ENCODE results near the gene LRBA. TPM values are rescaled to one million over a fixed set of nuclear protein-coding genes. Genes with fewer than 3 reads are reported as not detected.

Gene LRBA
- total and polyA plus RNA-seq, 9 of the 15 experiments (the other 6 are each of a cell fraction or from before 2014, with no cell fraction given), result 24.2 to 88.7 (median 59.7) TPM

- TF ChIP-seq ATF7 (IDR thresholded peaks at IDR 0.05), result 0 out of 2 replicates have a peak, but pooled peaks have one; percentile 25
- TF ChIP-seq CXXC5 (CRISPR knock-in tag; IDR thresholded peaks at IDR 0.05), result no peak
- TF ChIP-seq POLR2H (tag; IDR thresholded peaks at IDR 0.05; ENCODE audit: low read depth), result no peak
These were observed 550.6 kb downstream of the LRBA start (continued) for GRCh38 chr4:150464523-150464922.

DNA sequence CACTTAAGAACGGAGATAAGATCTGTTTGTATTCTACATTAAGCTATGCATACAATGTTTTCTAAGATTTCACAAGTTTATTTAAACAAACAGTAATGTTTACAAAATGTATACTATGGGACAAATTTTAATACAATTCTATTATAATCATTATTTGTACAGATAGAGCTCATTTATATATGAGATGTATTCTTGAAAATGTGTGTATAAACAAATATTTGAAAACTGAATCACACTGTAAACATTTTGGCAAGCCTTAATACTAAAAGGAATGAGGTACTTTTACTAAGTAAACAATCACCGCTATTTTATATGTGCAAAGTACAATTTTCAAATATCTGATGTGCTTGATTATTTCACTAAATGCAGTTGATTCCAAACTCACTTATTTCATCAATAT lies 552.3 kb downstream of the LRBA start:
- DNase-seq (ENCODE audit: extremely low read depth in 1 of 4, low spot score in 3 of 4), result no peak
- H3K27me3 ChIP-seq (ENCODE audit: control insufficient read depth in 2 of 2, insufficient read depth in 2 of 2, low read length in 2 of 2), result no peaks in the 10 kb centered on the region
- intact Hi-C loops (cut with micrococcal nuclease) (no loop called here), in situ Hi-C loops (cut with MboI) (no loop called here)
- ChIA-PET CTCF (ENCODE audit: low intra/inter-chr PET ratio) (no interaction called here), POLR2A (no interaction called here)
- H3K4me2 ChIP-seq (ENCODE audit: insufficient read depth, low read length), result no peak overlapping the region
- BruUV-seq (replicated peaks), result no TSS peak
- H3K9me1 ChIP-seq (ENCODE audit: control insufficient read depth, insufficient read depth, low read length), result no peaks in the 10 kb centered on the region
- no peaks in the 10 kb centered on the region for H3K9me3 ChIP-seq (replicated peaks; ENCODE audit: control insufficient read depth, insufficient read depth, low read depth, low read length)
- FAIRE-seq, result no peak
- H3K36me3 ChIP-seq (ENCODE audit: control insufficient read depth, insufficient read depth, low read length), result no peaks in the 10 kb centered on the region
- no peaks in the 10 kb centered on the region for H3K79me2 ChIP-seq (ENCODE audit: control insufficient read depth, insufficient read depth, low read length)
- no peaks in the 10 kb centered on the region for H3K4me1 ChIP-seq (replicated peaks in 1 of 2; ENCODE audit: control insufficient read depth in 2 of 2, insufficient read depth in 2 of 2, low read length in 2 of 2)
- H2AFZ ChIP-seq (ENCODE audit: low read depth, low read length), result no peak overlapping the region
- no peak for ATAC-seq
- no peak overlapping the region for H3K4me3 ChIP-seq
- H3K27ac ChIP-seq (ENCODE audit: extremely low read depth, low read depth, low read length), result no peak overlapping the region
- H3K9ac ChIP-seq (ENCODE audit: insufficient read depth in 1 of 2, low read depth in 2 of 2, low read length in 2 of 2), result no peak overlapping the region
- WGBS (ENCODE audit: insufficient coverage, low coverage, missing lambda C conversion rate), result 92% methylated on average over 2 of the region's 2 CpGs
- H4K20me1 ChIP-seq (replicated peaks; ENCODE audit: control insufficient read depth, insufficient read depth, low read length), result no peaks in the 10 kb centered on the region
- no peak for TF ChIP-seq TEAD2 (tag; IDR thresholded peaks at IDR 0.05)
- TF ChIP-seq, protein P1, sequence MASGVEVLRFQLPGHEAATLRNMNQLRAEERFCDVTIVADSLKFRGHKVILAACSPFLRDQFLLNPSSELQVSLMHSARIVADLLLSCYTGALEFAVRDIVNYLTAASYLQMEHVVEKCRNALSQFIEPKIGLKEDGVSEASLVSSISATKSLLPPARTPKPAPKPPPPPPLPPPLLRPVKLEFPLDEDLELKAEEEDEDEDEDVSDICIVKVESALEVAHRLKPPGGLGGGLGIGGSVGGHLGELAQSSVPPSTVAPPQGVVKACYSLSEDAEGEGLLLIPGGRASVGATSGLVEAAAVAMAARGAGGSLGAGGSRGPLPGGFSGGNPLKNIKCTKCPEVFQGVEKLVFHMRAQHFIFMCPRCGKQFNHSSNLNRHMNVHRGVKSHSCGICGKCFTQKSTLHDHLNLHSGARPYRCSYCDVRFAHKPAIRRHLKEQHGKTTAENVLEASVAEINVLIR (CRISPR knock-in tag; IDR thresholded peaks at IDR 0.05), result no peak
- no peak for TF ChIP-seq HINFP (tag; conservative IDR thresholded peaks at IDR 0.05; ENCODE audit: low read depth)
- no peak for TF ChIP-seq RB1 (IDR thresholded peaks at IDR 0.05; ENCODE audit: low read depth)
- no peak for TF ChIP-seq BMI1 (IDR thresholded peaks at IDR 0.05; ENCODE audit: low read length)
- TF ChIP-seq ZNF583 (CRISPR knock-in tag; IDR thresholded peaks at IDR 0.05), result no peak
- no peak for TF ChIP-seq RCOR1 (IDR thresholded peaks at IDR 0.05; ENCODE audit: borderline replicate concordance in 1 of 2, low read depth in 2 of 2, low read length in 2 of 2)
- TF ChIP-seq KDM1A (IDR thresholded peaks at IDR 0.05), result no peak
- no peak for TF ChIP-seq SIX5 (IDR thresholded peaks at IDR 0.05; ENCODE audit: borderline replicate concordance in 1 of 2, insufficient read depth in 1 of 2, low read depth in 1 of 2, low read length in 2 of 2)
- TF ChIP-seq SOX6 (IDR thresholded peaks at IDR 0.05), result no peak
- no peak for TF ChIP-seq TEAD1 (CRISPR knock-in tag; IDR thresholded peaks at IDR 0.05)

Measured in K562 (cell line).